HFFc6 (cell line): ENCODE data around the gene COPB1. TPM values are rescaled to one million over a fixed set of nuclear protein-coding genes. Genes with fewer than 3 reads are reported as not detected.

Experiments used
- DNase-seq: peaks from one replicate; pipeline ENCODE4 v3.0.0-alpha.2; 2018
- H3K27ac Mint-ChIP-seq: 2 replicates; pipeline ENCODE4 v1.8.0; 2020; ENCODE audit warnings: mild to moderate bottlenecking, mixed read lengths
- H3K27me3 Mint-ChIP-seq: 2 replicates; pipeline ENCODE4 v1.8.0; 2021; ENCODE audit warnings: mild to moderate bottlenecking, moderate library complexity, mixed read lengths; ENCODE audit not compliant: insufficient read depth
- H3K36me3 Mint-ChIP-seq: 2 replicates; pipeline ENCODE4 v1.8.0; 2021; ENCODE audit warnings: low read depth, mixed read lengths
- H3K4me1 Mint-ChIP-seq: 2 replicates; pipeline ENCODE4 v1.8.0; 2020; ENCODE audit warnings: low read depth, mixed read lengths
- H3K4me3 Mint-ChIP-seq: 2 replicates; pipeline ENCODE4 v1.8.0; 2020; ENCODE audit warnings: mild to moderate bottlenecking, moderate library complexity, mixed read lengths
- H3K9me3 Mint-ChIP-seq: 2 replicates; pipeline ENCODE4 v1.8.0; 2020; ENCODE audit warnings: mild to moderate bottlenecking, mixed read lengths
- total RNA-seq, 6 experiments: library from RNA; stranded (reverse); fragmentation: NEBNext Ultra II Directional; extraction: Animal tissue kit (Norgen Biotek cat#: 25700); gene quantifications; 2 replicates in 1 of 6; 3 replicates in 5 of 6; pipeline ENCODE4 v1.2.3, GENCODE V29; 2021
- TF ChIP-seq, protein P1 (sequence below): fragments of 200-600 bp; sonication (generic); IDR thresholded peaks from 2 replicates; pipeline ENCODE4 v1.5.0; 2021; ENCODE audit warnings: antibody characterized with exemption, mild to moderate bottlenecking

COPB1 gene
- total RNA-seq, 6 experiments from 2014 or later, result 161 to 193 (median 187) TPM

DNA sequence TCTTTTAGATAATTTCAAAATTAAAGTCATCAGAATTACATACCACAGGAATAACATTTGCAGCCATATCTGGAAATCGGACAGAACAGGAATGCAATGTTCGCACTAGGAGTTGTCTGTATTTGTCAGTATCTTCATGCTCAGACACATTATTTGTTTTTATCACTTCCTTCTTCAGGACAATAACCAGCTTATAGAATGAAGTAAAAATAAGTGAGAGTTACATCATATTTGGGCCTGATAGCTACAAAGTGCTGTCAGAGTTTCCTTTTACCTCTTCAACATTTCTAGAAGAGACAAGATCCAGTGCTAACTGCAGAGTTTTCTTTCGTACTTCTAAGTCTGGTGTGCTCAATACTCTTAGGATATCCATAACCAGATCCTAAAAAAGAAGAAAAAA lies 18.9 kb downstream of the COPB1 start:
- Mint-ChIP-seq H3K4me1 (peaks cover 7% of the 10 kb centered on the region), H3K9me3 (no peaks in the 10 kb centered on the region), H3K27ac (no peak overlapping the region), H3K36me3 (peaks cover 31% of the 10 kb centered on the region), H3K4me3 (no peak overlapping the region), H3K27me3 (peaks cover 2% of the 10 kb centered on the region; the same call in 1 of the 2 replicates)
- TF ChIP-seq, protein P1, sequence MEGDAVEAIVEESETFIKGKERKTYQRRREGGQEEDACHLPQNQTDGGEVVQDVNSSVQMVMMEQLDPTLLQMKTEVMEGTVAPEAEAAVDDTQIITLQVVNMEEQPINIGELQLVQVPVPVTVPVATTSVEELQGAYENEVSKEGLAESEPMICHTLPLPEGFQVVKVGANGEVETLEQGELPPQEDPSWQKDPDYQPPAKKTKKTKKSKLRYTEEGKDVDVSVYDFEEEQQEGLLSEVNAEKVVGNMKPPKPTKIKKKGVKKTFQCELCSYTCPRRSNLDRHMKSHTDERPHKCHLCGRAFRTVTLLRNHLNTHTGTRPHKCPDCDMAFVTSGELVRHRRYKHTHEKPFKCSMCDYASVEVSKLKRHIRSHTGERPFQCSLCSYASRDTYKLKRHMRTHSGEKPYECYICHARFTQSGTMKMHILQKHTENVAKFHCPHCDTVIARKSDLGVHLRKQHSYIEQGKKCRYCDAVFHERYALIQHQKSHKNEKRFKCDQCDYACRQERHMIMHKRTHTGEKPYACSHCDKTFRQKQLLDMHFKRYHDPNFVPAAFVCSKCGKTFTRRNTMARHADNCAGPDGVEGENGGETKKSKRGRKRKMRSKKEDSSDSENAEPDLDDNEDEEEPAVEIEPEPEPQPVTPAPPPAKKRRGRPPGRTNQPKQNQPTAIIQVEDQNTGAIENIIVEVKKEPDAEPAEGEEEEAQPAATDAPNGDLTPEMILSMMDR, result no peak
- DNase-seq, result no peak

DNA sequence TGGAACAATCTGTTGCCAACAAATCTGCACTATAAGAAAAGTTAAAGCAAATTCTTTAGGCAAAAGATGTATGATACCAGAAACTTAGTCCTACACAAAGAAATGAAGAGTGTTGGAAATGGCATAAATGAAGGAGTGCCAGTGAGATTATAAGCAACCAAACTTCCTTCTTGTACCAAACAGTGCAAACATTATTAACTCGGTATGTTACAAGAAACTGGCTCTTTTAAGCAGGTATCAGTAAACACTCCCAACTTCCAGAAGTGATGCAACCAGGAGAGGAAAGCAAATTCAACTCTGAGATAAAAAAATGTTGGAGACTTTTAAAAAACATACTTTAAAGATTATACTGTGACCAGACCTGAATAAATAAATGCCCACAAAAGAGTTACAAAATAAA lies 28.5 kb downstream of the COPB1 start:
- no peak for DNase-seq
- H3K36me3 Mint-ChIP-seq, result peaks cover 73% of the 10 kb centered on the region
- TF ChIP-seq, protein P1, result no peak
- no peaks in the 10 kb centered on the region for H3K27me3 Mint-ChIP-seq
- H3K9me3 Mint-ChIP-seq, result no peaks in the 10 kb centered on the region
- peaks cover 40% of the 10 kb centered on the region for H3K4me1 Mint-ChIP-seq
- H3K27ac Mint-ChIP-seq, result peak overlapping the region; percentile 42; the same call in 1 of the 2 replicates
- no peak overlapping the region for H3K4me3 Mint-ChIP-seq

DNA sequence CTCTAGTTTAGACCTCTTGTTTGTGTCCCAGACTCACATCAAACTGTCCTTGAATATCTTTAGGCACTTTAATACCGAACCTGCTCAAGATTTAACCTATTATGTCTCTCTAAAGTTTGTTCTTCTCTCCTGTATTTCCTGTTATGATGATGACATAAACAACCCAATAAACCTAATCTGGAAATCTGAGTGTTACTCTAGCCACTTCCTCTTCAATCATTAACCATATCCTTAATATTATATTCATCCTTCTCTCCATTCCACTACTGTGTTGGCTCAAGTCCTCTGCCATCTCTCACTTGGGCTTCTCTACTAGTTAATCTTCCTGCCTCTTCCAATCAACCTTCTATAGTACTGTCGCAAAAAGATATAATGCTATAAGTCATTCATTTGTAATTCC lies 36.0 kb downstream of the COPB1 start:
- H3K9me3 Mint-ChIP-seq, result no peaks in the 10 kb centered on the region
- no peak for DNase-seq
- no peak overlapping the region for H3K4me3 Mint-ChIP-seq
- H3K27ac Mint-ChIP-seq, result no peak overlapping the region
- no peaks in the 10 kb centered on the region for H3K27me3 Mint-ChIP-seq
- TF ChIP-seq, protein P1, result no peak
- peaks cover 11% of the 10 kb centered on the region for H3K4me1 Mint-ChIP-seq
- peaks cover 34% of the 10 kb centered on the region for H3K36me3 Mint-ChIP-seq

DNA sequence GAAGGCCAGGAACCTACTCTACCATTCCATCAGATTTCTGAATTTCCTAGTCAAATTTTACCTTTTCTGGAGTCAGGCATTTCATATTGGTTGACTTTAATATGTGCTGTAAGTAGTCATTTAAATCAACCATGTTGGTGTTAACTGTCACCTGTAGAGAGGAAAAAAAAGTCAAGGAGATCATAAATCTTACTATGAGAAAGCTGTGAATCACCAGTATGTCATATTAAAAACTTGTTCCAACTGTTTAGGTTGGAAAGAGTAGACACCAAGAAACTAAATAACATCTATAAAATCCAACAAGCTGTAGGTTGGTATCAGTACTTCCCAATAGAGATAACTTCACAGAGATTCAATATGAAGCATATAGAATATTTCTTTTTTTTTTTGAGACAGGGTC lies 39.5 kb downstream of the COPB1 start:
- peaks cover 30% of the 10 kb centered on the region for H3K36me3 Mint-ChIP-seq
- H3K9me3 Mint-ChIP-seq, result no peaks in the 10 kb centered on the region
- no peak overlapping the region for H3K4me3 Mint-ChIP-seq
- no peak overlapping the region for H3K27ac Mint-ChIP-seq
- H3K27me3 Mint-ChIP-seq, result no peaks in the 10 kb centered on the region
- 0 out of 2 replicates have a peak, but pooled peaks cover 17% of the 10 kb centered on the region for H3K4me1 Mint-ChIP-seq
- no peak for DNase-seq
- TF ChIP-seq, protein P1, result no peak

DNA sequence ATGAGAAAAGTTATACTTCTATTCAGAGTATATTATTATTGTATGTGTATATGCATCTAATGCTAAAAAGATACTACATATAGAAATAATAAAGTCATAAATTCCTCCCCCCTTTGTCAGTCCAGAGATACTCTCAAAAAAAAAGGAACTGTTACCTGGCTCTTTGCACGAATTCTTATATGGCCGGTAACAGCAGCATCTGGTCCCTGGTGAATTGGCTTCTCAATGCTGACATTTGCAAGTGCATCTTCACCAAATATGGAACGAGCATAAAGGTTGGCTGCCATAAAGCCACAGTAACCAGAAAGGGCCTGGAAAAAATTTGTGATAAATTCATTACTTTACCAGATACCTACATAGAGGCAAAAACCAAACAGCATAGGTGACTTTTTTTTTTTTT lies 41.2 kb downstream of the COPB1 start:
- no peaks in the 10 kb centered on the region for H3K9me3 Mint-ChIP-seq
- H3K36me3 Mint-ChIP-seq, result peaks cover 30% of the 10 kb centered on the region
- 0 out of 2 replicates have a peak, but pooled peaks cover 17% of the 10 kb centered on the region for H3K4me1 Mint-ChIP-seq
- TF ChIP-seq, protein P1, result no peak
- no peaks in the 10 kb centered on the region for H3K27me3 Mint-ChIP-seq
- no peak overlapping the region for H3K27ac Mint-ChIP-seq
- H3K4me3 Mint-ChIP-seq, result no peak overlapping the region
- DNase-seq, result no peak
